SK-N-SH (cell line): Measurements from ENCODE around the gene NEU3.

Experiments
- CHD2 ChIP-seq: fragments of 150-350 bp; IDR thresholded peaks from 2 replicates; pipeline ENCODE4 v1.6.1; 2018; ENCODE audit warnings: low read length; ENCODE audit not compliant: partially characterized antibody
- CTCF ChIP-seq: fragments of 200-600 bp; sonication (generic); IDR thresholded peaks from 2 replicates; pipeline ENCODE4 v1.6.1; 2017; ENCODE audit warnings: antibody characterized with exemption, mild to moderate bottlenecking, moderate library complexity
- EP300 ChIP-seq, 2 experiments: IDR thresholded peaks; 2 replicates each; pipeline versions ENCODE4 v1.4.0 to v1.6.1; 2012; ENCODE audit warnings: borderline replicate concordance in 1 of 2, low read depth in 1 of 2, low read length in 1 of 2
- EZH2phosphoT487 ChIP-seq: fragments of 200-600 bp; sonication (generic); IDR thresholded peaks from 2 replicates; pipeline ENCODE4 v1.6.1; 2017; ENCODE audit warnings: low read depth, mixed run types, mild to moderate bottlenecking, antibody characterized with exemption, moderate library complexity, borderline replicate concordance
- MXI1 ChIP-seq: IDR thresholded peaks from 2 replicates; pipeline ENCODE4 v1.6.1; 2012; ENCODE audit warnings: mild to moderate bottlenecking, low read depth, low read length, improper control_type of control experiment
- POLR2AphosphoS5 ChIP-seq: IDR thresholded peaks from 2 replicates; pipeline ENCODE4 v1.6.1; 2012; ENCODE audit warnings: low read depth, low read length
- RAD21 ChIP-seq: IDR thresholded peaks from 2 replicates; pipeline ENCODE4 v1.6.1; 2012; ENCODE audit warnings: mild to moderate bottlenecking, low read length
- RCOR1 ChIP-seq: fragments of 150-350 bp; IDR thresholded peaks from 2 replicates; pipeline ENCODE4 v1.6.1; 2017; ENCODE audit warnings: antibody characterized with exemption, low read length
- REST ChIP-seq: IDR thresholded peaks from 2 replicates; pipeline ENCODE4 v1.6.1; 2012; ENCODE audit warnings: mild to moderate bottlenecking, low read depth, low read length, moderate library complexity
- RFX5 ChIP-seq: IDR thresholded peaks from 2 replicates; pipeline ENCODE4 v1.6.1; 2012; ENCODE audit warnings: mild to moderate bottlenecking, improper control_type of control experiment, low read length
- SMC3 ChIP-seq: IDR thresholded peaks from 2 replicates; pipeline ENCODE4 v1.6.1; 2012; ENCODE audit warnings: low read depth, low read length, improper control_type of control experiment
- TF ChIP-seq, protein P1 (sequence below): IDR thresholded peaks from 2 replicates; pipeline ENCODE4 v1.4.0; 2012; ENCODE audit warnings: low read depth, borderline replicate concordance

DNA sequence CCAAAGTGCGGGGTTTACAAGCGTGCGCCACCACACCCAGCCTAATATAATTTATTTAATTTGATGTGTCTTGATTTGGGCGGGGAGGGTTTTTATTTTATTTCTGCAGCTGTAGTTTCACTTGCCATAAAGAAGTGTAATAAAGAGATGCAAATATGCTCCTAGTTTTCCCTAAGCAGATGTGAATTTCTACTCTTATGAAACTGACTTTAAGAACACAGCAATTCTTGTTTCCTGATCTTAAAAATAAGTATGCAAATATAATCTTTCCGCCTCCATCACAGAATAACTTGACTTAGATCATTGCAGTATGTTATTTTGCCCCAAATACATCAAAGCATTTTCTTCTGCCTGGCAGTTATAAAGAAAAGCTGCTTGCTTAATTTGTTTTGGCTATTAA, 35.3 kb upstream of the NEU3 start:
- TF ChIP-seq POLR2AphosphoS5 (no peak), CTCF (no peak), RFX5 (no peak), CHD2 (no peak), EZH2phosphoT487 (no peak), EP300 (IDR thresholded peaks at IDR 0.05; ENCODE audit: borderline replicate concordance in 1 of 2, low read depth in 1 of 2, low read length in 1 of 2) (no peak), REST (no peak), RAD21 (no peak), MXI1 (no peak), RCOR1 (no peak), SMC3 (no peak)
- TF ChIP-seq, protein P1, sequence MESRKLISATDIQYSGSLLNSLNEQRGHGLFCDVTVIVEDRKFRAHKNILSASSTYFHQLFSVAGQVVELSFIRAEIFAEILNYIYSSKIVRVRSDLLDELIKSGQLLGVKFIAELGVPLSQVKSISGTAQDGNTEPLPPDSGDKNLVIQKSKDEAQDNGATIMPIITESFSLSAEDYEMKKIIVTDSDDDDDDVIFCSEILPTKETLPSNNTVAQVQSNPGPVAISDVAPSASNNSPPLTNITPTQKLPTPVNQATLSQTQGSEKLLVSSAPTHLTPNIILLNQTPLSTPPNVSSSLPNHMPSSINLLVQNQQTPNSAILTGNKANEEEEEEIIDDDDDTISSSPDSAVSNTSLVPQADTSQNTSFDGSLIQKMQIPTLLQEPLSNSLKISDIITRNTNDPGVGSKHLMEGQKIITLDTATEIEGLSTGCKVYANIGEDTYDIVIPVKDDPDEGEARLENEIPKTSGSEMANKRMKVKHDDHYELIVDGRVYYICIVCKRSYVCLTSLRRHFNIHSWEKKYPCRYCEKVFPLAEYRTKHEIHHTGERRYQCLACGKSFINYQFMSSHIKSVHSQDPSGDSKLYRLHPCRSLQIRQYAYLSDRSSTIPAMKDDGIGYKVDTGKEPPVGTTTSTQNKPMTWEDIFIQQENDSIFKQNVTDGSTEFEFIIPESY: no peak
